ENCODE measurements around the gene ZNF341. TPM values are rescaled to one million over a fixed set of nuclear protein-coding genes. Genes with fewer than 3 reads are reported as not detected.

The ZNF341 gene
- total and polyA plus RNA-seq, 9 of the 15 experiments (the other 6 are each of a cell fraction or from before 2014, with no cell fraction given), result 0.08 to 2.6 (median 1.0) TPM

- TF ChIP-seq, protein P1, sequence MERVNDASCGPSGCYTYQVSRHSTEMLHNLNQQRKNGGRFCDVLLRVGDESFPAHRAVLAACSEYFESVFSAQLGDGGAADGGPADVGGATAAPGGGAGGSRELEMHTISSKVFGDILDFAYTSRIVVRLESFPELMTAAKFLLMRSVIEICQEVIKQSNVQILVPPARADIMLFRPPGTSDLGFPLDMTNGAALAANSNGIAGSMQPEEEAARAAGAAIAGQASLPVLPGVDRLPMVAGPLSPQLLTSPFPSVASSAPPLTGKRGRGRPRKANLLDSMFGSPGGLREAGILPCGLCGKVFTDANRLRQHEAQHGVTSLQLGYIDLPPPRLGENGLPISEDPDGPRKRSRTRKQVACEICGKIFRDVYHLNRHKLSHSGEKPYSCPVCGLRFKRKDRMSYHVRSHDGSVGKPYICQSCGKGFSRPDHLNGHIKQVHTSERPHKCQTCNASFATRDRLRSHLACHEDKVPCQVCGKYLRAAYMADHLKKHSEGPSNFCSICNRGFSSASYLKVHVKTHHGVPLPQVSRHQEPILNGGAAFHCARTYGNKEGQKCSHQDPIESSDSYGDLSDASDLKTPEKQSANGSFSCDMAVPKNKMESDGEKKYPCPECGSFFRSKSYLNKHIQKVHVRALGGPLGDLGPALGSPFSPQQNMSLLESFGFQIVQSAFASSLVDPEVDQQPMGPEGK (CRISPR knock-in tag; IDR thresholded peaks at IDR 0.05; ENCODE audit: borderline replicate concordance), result no peak
- TF ChIP-seq XRCC3 (IDR thresholded peaks at IDR 0.05), result no peak
- TF ChIP-seq GATAD2A (IDR thresholded peaks at IDR 0.05), result no peak
- TF ChIP-seq ZNF184 (CRISPR knock-in tag; IDR thresholded peaks at IDR 0.05), result no peak
- no peak for TF ChIP-seq USF1 (CRISPR knock-in tag; IDR thresholded peaks at IDR 0.05)
- TF ChIP-seq ZNF175 (CRISPR knock-in tag; IDR thresholded peaks at IDR 0.05; ENCODE audit: low read depth), result no peak
- no peak for TF ChIP-seq HLTF (IDR thresholded peaks at IDR 0.05)
- TF ChIP-seq POLR2B (IDR thresholded peaks at IDR 0.05; ENCODE audit: low read depth, partially characterized antibody), result no peak
- TF ChIP-seq CAMTA2 (CRISPR knock-in tag; conservative IDR thresholded peaks at IDR 0.05), result no peak
- no peak for TF ChIP-seq E2F1 (CRISPR knock-in tag; IDR thresholded peaks at IDR 0.05)
- no peak for TF ChIP-seq ZNF41 (CRISPR knock-in tag; conservative IDR thresholded peaks at IDR 0.05)
- TF ChIP-seq NFRKB (IDR thresholded peaks at IDR 0.05; ENCODE audit: low read depth), result no peak
- no peak for TF ChIP-seq ERF (CRISPR knock-in tag; IDR thresholded peaks at IDR 0.05)
- TF ChIP-seq, protein P2, sequence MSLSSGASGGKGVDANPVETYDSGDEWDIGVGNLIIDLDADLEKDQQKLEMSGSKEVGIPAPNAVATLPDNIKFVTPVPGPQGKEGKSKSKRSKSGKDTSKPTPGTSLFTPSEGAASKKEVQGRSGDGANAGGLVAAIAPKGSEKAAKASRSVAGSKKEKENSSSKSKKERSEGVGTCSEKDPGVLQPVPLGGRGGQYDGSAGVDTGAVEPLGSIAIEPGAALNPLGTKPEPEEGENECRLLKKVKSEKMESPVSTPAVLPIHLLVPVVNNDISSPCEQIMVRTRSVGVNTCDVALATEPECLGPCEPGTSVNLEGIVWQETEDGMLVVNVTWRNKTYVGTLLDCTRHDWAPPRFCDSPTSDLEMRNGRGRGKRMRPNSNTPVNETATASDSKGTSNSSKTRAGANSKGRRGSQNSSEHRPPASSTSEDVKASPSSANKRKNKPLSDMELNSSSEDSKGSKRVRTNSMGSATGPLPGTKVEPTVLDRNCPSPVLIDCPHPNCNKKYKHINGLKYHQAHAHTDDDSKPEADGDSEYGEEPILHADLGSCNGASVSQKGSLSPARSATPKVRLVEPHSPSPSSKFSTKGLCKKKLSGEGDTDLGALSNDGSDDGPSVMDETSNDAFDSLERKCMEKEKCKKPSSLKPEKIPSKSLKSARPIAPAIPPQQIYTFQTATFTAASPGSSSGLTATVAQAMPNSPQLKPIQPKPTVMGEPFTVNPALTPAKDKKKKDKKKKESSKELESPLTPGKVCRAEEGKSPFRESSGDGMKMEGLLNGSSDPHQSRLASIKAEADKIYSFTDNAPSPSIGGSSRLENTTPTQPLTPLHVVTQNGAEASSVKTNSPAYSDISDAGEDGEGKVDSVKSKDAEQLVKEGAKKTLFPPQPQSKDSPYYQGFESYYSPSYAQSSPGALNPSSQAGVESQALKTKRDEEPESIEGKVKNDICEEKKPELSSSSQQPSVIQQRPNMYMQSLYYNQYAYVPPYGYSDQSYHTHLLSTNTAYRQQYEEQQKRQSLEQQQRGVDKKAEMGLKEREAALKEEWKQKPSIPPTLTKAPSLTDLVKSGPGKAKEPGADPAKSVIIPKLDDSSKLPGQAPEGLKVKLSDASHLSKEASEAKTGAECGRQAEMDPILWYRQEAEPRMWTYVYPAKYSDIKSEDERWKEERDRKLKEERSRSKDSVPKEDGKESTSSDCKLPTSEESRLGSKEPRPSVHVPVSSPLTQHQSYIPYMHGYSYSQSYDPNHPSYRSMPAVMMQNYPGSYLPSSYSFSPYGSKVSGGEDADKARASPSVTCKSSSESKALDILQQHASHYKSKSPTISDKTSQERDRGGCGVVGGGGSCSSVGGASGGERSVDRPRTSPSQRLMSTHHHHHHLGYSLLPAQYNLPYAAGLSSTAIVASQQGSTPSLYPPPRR (CRISPR knock-in tag; IDR thresholded peaks at IDR 0.05; ENCODE audit: borderline replicate concordance), result no peak
- no peak for TF ChIP-seq NR2C2 (CRISPR knock-in tag; IDR thresholded peaks at IDR 0.05)
- no peak for TF ChIP-seq NR2C2 (tag; IDR thresholded peaks at IDR 0.05)
- no peak for TF ChIP-seq ZBTB8A (IDR thresholded peaks at IDR 0.05; ENCODE audit: partially characterized antibody)
- no peak for TF ChIP-seq ETS2 (tag; IDR thresholded peaks at IDR 0.05; ENCODE audit: borderline replicate concordance, poor library complexity, severe bottlenecking)
- no peak for TF ChIP-seq GABPB1 (CRISPR knock-in tag; IDR thresholded peaks at IDR 0.05)
- TF ChIP-seq BRF1 (IDR thresholded peaks at IDR 0.05; ENCODE audit: borderline replicate concordance, extremely low read depth, insufficient read length), result no peak
Measured at GRCh38 chr20:33685328-33686099, 46.3 kb upstream of the ZNF341 start (continued).

Measured in K562 (cell line).